Transverse colon (tissue), 4 donors: Measurements from ENCODE around the gene MED9.

Source experiments
- CTCF ChIP-seq, 5 experiments: fragments of 200-600 bp in 3 of 5; fragments of 450-650 bp in 2 of 5; sonication (generic) in 3 of 5; IDR thresholded peaks; 1 replicate in 2 of 5; 2 replicates in 3 of 5; pipeline ENCODE4 v1.5.1; 2016 to 2017; ENCODE audit warnings: antibody characterized with exemption in 5 of 5, inconsistent platforms in 3 of 5, mild to moderate bottlenecking in 2 of 5, moderate library complexity in 1 of 5
- EP300 ChIP-seq: sonication (generic); formaldehyde crosslinking; IDR thresholded peaks from one replicate; pipeline ENCODE4 v1.6.1; 2017; ENCODE audit warnings: antibody characterized with exemption, low read depth
- POLR2AphosphoS5 ChIP-seq, 3 donors: sonication (generic); formaldehyde crosslinking; IDR thresholded peaks; one replicate each; pipeline ENCODE4 v1.6.1; 2016; ENCODE audit warnings: antibody characterized with exemption in 3 of 3

- no peak for TF ChIP-seq EP300
- TF ChIP-seq POLR2AphosphoS5 (IDR thresholded peaks at IDR 0.05) = no peak
- TF ChIP-seq CTCF (IDR thresholded peaks at IDR 0.05) = no peak
Observed at GRCh38 chr17:17514993-17515933, 38.5 kb downstream of the MED9 start.
